Bronchial epithelial cell (primary cell): ENCODE results near the gene GUCY2C. TPM values are rescaled to one million over a fixed set of nuclear protein-coding genes. Genes with fewer than 3 reads are reported as not detected.

Experiments
- DNase-seq: peaks from one replicate; pipeline ENCODE4 v3.0.0-alpha.2; 2010; ENCODE audit warnings: low read depth
- FAIRE-seq: peaks from 2 replicates; lab custom pipeline; 2011; peaks lifted over from hg19 to GRCh38; lab: Jason Lieb, UNC
- H3K27me3 ChIP-seq: 2 replicates; pipeline ENCODE4 v1.5.1; 2011; ENCODE audit warnings: low read length; ENCODE audit not compliant: control insufficient read depth, insufficient read depth
- H3K36me3 ChIP-seq: 2 replicates; pipeline ENCODE4 v1.5.1; 2011; ENCODE audit warnings: low read length; ENCODE audit not compliant: control insufficient read depth, insufficient read depth
- H3K4me3 ChIP-seq: 2 replicates; pipeline ENCODE4 v1.5.1; 2011; ENCODE audit warnings: mild to moderate bottlenecking, low read depth, low read length, control low read depth
- total RNA-seq: library from RNA; depleted of rRNA; stranded (reverse); fragments of >200 nt; gene quantifications from 2 replicates; pipeline ENCODE4 v1.2.1, GENCODE V29; 2014
- TF ChIP-seq, protein P1 (sequence below): IDR thresholded peaks from 2 replicates; pipeline ENCODE4 v1.5.1; 2011; ENCODE audit warnings: mild to moderate bottlenecking, moderate library complexity, low read length, control low read depth, inconsistent platforms; ENCODE audit not compliant: insufficient read depth, severe bottlenecking

GUCY2C gene
- total RNA-seq, 1 donor from 2014 or later: not detected

DNA sequence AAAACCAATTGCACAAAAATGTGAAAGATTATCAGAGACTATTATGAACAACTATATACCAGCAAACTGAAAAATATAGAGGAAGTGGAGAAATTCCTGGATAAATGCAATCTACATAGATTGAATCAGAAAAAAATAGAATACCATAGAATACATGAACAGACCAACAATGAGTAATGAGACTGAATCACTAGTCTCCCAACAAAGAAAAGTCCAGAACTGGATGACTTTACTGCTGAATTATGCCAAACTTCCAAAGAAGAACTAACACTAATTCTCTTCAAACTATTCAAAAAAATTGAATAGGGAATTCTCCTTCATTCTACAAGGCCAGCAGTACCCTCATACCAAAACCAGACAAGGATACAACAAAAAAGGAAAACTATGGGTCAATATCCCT lies 60.6 kb downstream of the GUCY2C start:
- H3K4me3 ChIP-seq: no peak overlapping the region
- TF ChIP-seq, protein P1, sequence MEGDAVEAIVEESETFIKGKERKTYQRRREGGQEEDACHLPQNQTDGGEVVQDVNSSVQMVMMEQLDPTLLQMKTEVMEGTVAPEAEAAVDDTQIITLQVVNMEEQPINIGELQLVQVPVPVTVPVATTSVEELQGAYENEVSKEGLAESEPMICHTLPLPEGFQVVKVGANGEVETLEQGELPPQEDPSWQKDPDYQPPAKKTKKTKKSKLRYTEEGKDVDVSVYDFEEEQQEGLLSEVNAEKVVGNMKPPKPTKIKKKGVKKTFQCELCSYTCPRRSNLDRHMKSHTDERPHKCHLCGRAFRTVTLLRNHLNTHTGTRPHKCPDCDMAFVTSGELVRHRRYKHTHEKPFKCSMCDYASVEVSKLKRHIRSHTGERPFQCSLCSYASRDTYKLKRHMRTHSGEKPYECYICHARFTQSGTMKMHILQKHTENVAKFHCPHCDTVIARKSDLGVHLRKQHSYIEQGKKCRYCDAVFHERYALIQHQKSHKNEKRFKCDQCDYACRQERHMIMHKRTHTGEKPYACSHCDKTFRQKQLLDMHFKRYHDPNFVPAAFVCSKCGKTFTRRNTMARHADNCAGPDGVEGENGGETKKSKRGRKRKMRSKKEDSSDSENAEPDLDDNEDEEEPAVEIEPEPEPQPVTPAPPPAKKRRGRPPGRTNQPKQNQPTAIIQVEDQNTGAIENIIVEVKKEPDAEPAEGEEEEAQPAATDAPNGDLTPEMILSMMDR: no peak
- H3K27me3 ChIP-seq: no peaks in the 10 kb centered on the region
- FAIRE-seq: no peak
- DNase-seq: peak; percentile 63
- no peaks in the 10 kb centered on the region for H3K36me3 ChIP-seq

- H3K4me3 ChIP-seq: no peak overlapping the region
- FAIRE-seq: no peak
- DNase-seq: no peak
- TF ChIP-seq, protein P1: no peak
- no peaks in the 10 kb centered on the region for H3K36me3 ChIP-seq
- H3K27me3 ChIP-seq: no peaks in the 10 kb centered on the region
Measured at GRCh38 chr12:14630793-14631192, 65.6 kb downstream of the GUCY2C start.

GRCh38 chr12:14629832-14630710 lies 66.3 kb downstream of the GUCY2C start:
- TF ChIP-seq, protein P1: peak; percentile 94
- Histone ChIP-seq H3K4me3 (no peak overlapping the region), H3K36me3 (no peaks in the 10 kb centered on the region), H3K27me3 (no peaks in the 10 kb centered on the region)
- peak; percentile 67 for DNase-seq
- peak; percentile 58 for FAIRE-seq

DNA sequence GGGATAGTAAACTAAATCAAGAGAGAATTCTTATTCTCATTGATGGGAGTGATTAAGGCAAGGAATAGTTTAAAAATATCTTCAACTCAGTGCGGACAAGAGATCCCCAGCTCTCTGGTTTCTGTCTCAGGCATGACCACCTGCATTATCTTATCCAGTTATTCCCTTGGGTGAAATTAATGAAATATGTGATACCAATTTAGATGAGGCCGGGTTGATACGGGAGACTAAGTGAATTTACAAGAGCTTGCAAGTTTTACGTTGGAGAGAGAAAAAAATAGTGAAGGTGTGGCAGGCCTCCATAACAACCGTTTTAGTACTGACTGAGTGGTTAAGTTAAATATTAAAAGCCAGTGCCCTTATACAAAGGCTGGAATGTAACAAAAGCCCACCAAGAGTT lies 67.6 kb downstream of the GUCY2C start:
- H3K27me3 ChIP-seq: no peaks in the 10 kb centered on the region
- DNase-seq (no peak), FAIRE-seq (no peak)
- H3K4me3 ChIP-seq: no peak overlapping the region
- TF ChIP-seq, protein P1: no peak
- H3K36me3 ChIP-seq: no peaks in the 10 kb centered on the region

- TF ChIP-seq, protein P1: no peak
- no peak overlapping the region for H3K4me3 ChIP-seq
- no peaks in the 10 kb centered on the region for H3K27me3 ChIP-seq
- H3K36me3 ChIP-seq: no peaks in the 10 kb centered on the region
- DNase-seq (no peak), FAIRE-seq (no peak)
Measured at GRCh38 chr12:14621826-14622225, 74.6 kb downstream of the GUCY2C start.
